PC-9 (cell line): ENCODE measurements around the gene SLCO4A1.

Source experiments
- EZH2 ChIP-seq: fragments of 200-600 bp; sonication (generic); IDR thresholded peaks from 2 replicates; pipeline ENCODE4 v1.8.0; 2017; ENCODE audit warnings: antibody characterized with exemption, low read depth
- TF ChIP-seq, protein P1 (sequence below): fragments of 200-600 bp; sonication (generic); conservative IDR thresholded peaks from 2 replicates; pipeline ENCODE4 v1.6.1; 2017; ENCODE audit warnings: mixed run types, antibody characterized with exemption, mild to moderate bottlenecking, moderate library complexity

DNA sequence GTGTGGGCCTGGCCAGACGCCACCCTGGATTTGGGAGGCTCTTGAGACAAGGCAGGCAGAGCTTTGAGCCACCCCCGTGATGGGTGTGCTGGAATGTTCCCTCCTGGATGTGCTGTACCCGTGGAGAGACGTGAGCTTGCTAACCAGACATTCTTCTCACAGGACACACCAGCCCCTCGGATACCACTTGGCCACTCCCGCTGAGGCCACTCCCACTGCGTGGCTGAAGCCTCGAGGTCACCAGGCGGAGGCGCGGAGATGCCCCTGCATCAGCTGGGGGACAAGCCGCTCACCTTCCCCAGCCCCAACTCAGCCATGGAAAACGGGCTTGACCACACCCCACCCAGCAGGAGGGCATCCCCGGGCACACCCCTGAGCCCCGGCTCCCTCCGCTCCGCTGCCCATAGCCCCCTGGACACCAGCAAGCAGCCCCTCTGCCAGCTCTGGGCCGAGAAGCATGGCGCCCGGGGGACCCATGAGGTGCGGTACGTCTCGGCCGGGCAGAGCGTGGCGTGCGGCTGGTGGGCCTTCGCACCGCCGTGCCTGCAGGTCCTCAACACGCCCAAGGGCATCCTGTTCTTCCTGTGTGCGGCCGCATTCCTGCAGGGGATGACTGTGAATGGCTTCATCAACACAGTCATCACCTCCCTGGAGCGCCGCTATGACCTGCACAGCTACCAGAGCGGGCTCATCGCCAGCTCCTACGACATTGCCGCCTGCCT lies 14.1 kb downstream of the SLCO4A1 start:
- TF ChIP-seq, protein P1, sequence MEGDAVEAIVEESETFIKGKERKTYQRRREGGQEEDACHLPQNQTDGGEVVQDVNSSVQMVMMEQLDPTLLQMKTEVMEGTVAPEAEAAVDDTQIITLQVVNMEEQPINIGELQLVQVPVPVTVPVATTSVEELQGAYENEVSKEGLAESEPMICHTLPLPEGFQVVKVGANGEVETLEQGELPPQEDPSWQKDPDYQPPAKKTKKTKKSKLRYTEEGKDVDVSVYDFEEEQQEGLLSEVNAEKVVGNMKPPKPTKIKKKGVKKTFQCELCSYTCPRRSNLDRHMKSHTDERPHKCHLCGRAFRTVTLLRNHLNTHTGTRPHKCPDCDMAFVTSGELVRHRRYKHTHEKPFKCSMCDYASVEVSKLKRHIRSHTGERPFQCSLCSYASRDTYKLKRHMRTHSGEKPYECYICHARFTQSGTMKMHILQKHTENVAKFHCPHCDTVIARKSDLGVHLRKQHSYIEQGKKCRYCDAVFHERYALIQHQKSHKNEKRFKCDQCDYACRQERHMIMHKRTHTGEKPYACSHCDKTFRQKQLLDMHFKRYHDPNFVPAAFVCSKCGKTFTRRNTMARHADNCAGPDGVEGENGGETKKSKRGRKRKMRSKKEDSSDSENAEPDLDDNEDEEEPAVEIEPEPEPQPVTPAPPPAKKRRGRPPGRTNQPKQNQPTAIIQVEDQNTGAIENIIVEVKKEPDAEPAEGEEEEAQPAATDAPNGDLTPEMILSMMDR = no peak
- TF ChIP-seq EZH2 = no peak
